OCI-LY7 (cell line): Measurements from ENCODE around the gene TRIM67. TPM values are rescaled to one million over a fixed set of nuclear protein-coding genes. Genes with fewer than 3 reads are reported as not detected.
"Not testable (repeated sequence)": the region's sequence is repeated elsewhere in the genome, so short reads cannot be mapped to it uniquely, and the experiment has no call there.

Source experiments
- BruUV-seq: library from RNA; stranded (reverse); fragments of 400-500 nt; replicated peaks from 2 replicates; lab custom pipeline; 2021; lab: Mats Ljungman, UMichigan
- CTCF ChIA-PET: fragments of 300-600 bp; sonication (Branson Sonifier 250); formaldehyde crosslinking; loops from one replicate; lab custom pipeline; 2022; ENCODE audit warnings: antibody characterized with exemption; ENCODE audit not compliant: unreplicated experiment; lab: Charles Lee
- POLR2A ChIA-PET: fragments of 300-600 bp; sonication (Branson Sonifier 250); formaldehyde crosslinking; loops from one replicate; lab custom pipeline; 2022; ENCODE audit warnings: antibody characterized with exemption; lab: Charles Lee
- DNase-seq: peaks from one replicate; pipeline ENCODE4 v3.0.0-alpha.2; 2015; ENCODE audit warnings: low spot score
- H2AFZ ChIP-seq: fragments of 200-600 bp; sonication (generic), shearing (Covaris generic); 2 replicates; pipeline ENCODE4 v1.6.1; 2014; ENCODE audit warnings: mild to moderate bottlenecking, antibody characterized with exemption, low read length, moderate library complexity
- H3K27ac ChIP-seq: fragments of 200-600 bp; sonication (generic); 2 replicates; pipeline ENCODE4 v1.5.1; 2014; ENCODE audit warnings: mixed run types, low read depth, mild to moderate bottlenecking, moderate library complexity, low read length, inconsistent platforms; ENCODE audit not compliant: poor library complexity, severe bottlenecking
- H3K36me3 ChIP-seq: fragments of 200-600 bp; sonication (generic); 2 replicates; pipeline ENCODE4 v1.6.1; 2014; ENCODE audit warnings: mild to moderate bottlenecking, antibody characterized with exemption, low read length, moderate library complexity, mixed read lengths; ENCODE audit not compliant: insufficient read depth
- H3K4me1 ChIP-seq: fragments of 200-600 bp; sonication (generic); 2 replicates; pipeline ENCODE4 v1.5.1; 2014; ENCODE audit warnings: mild to moderate bottlenecking, low read length; ENCODE audit not compliant: insufficient read depth, poor library complexity, severe bottlenecking
- H3K4me2 ChIP-seq: fragments of 200-600 bp; sonication (generic); 2 replicates; pipeline ENCODE4 v1.6.1; 2014; ENCODE audit warnings: mild to moderate bottlenecking, low read length
- H3K4me3 ChIP-seq: fragments of 200-600 bp; sonication (generic); 2 replicates; pipeline ENCODE4 v1.5.1; 2014; ENCODE audit warnings: mild to moderate bottlenecking, low read depth, low read length; ENCODE audit not compliant: poor library complexity, severe bottlenecking
- H3K79me2 ChIP-seq: fragments of 200-600 bp; sonication (generic); 2 replicates; pipeline ENCODE4 v1.6.1; 2016; ENCODE audit warnings: low read depth, mild to moderate bottlenecking, low read length, moderate library complexity, mixed read lengths; ENCODE audit not compliant: insufficient read depth
- H3K9me2 ChIP-seq: fragments of 200-600 bp; sonication (generic); 2 replicates; pipeline ENCODE4 v1.6.1; 2016; ENCODE audit warnings: mild to moderate bottlenecking, low read length, mixed read lengths; ENCODE audit not compliant: insufficient read depth
- H3K9me3 ChIP-seq: fragments of 200-600 bp; sonication (generic); 2 replicates; pipeline ENCODE4 v1.6.1; 2014; ENCODE audit warnings: mild to moderate bottlenecking, mixed run types, low read length, mixed read lengths
- H4K20me1 ChIP-seq: fragments of 200-600 bp; sonication (generic); 2 replicates; pipeline ENCODE4 v1.6.1; 2014; ENCODE audit warnings: mild to moderate bottlenecking, antibody characterized with exemption, low read length, moderate library complexity, mixed read lengths; ENCODE audit not compliant: insufficient read depth
- EZH2phosphoT487 ChIP-seq: fragments of 200-600 bp; sonication (generic); IDR thresholded peaks from 2 replicates; pipeline ENCODE4 v1.6.1; 2018; ENCODE audit warnings: low read depth, borderline replicate concordance, mild to moderate bottlenecking, mixed run types, antibody characterized with exemption, low read length, moderate library complexity, mixed read lengths
- intact Hi-C: fragments of 100-400 bp; cut with micrococcal nuclease; formaldehyde crosslinking; loops from one replicate; pipeline ENCODE4 v1.10.0; 2022; ENCODE audit not compliant: unreplicated experiment
- total RNA-seq, 2 experiments: library from RNA; depleted of rRNA in 1 of 2; stranded (reverse); fragments of >200 nt in 1 of 2; shearing (Covaris generic) in 1 of 2; gene quantifications; 2 replicates each; pipeline ENCODE4 v1.2.3, GENCODE V29; 2014 to 2022
- TF ChIP-seq, protein P1 (sequence below): fragments of 200-600 bp; sonication (generic); conservative IDR thresholded peaks from 2 replicates; pipeline ENCODE4 v1.5.1; 2014; ENCODE audit warnings: mild to moderate bottlenecking, antibody characterized with exemption, low read length, moderate library complexity, mixed read lengths

TRIM67 gene
- total RNA-seq, 2 experiments from 2014 or later: 0.03 to 0.06 TPM

DNA sequence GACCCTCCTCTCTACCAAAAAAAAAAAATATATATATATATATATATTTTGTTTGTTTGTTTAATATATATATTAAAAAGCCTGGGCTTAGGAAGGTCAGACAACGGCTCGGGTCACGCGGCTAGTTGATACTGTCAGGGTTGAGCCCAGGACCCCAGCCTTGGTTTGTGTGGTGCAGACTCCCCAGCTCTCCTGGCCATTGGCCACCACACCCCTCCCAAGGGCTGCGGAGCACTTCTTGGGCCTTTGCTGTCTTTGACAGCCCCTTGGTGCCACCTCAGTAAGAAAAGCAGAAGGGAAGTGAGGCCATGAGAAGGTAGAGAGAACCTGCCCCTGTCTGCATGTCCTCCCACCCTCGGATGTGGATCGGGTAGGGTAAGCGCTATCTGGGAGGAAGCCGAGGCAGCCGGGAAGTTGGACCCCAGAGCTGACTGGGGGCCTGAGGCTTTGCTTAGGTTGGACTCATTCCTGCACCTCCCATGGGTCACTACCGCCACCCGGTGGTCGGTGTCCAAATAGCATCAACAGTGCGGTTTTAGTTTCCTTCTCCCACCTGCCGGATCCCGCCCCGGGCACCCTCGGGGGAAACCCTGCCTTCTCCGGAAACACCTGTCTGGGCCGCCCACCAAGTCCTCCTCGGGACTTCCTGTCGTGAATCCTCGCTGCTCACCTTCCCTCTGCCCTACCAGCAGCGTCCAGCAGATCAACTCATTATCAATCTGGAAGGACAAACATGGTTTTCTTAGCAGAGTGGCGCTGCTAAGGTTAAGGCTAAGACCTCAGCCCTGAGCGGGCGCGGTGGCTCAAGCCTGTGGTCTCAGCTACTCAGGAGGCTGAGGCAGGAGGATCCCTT lies 49.4 kb downstream of the TRIM67 start:
- no peaks in the 10 kb centered on the region for H4K20me1 ChIP-seq
- ChIA-PET CTCF (no interaction called here), POLR2A (interaction anchor here (0.9 to 1.1 kb wide), 4 partner anchors 30 to 529 kb away, joined by 3 to 4 read pairs (median 4); no protein-coding TSS in a partner anchor)
- H3K36me3 ChIP-seq: no peaks in the 10 kb centered on the region
- intact Hi-C loops: loop anchor here (1.0 to 2.0 kb wide), 5 partner anchors 232 to 579 kb away; partner anchors contain the start of gene ARV1
- H3K4me3 ChIP-seq: peak overlapping the region; percentile 54
- H3K27ac ChIP-seq: peak overlapping the region; percentile 31
- H3K4me2 ChIP-seq: peak overlapping the region; percentile 75
- no peaks in the 10 kb centered on the region for H3K79me2 ChIP-seq
- no peaks in the 10 kb centered on the region for H3K9me2 ChIP-seq
- peak overlapping the region; percentile 82 for H2AFZ ChIP-seq
- H3K4me1 ChIP-seq: peaks cover 32% of the 10 kb centered on the region
- no peaks in the 10 kb centered on the region for H3K9me3 ChIP-seq
- BruUV-seq: no TSS peak
- peak; percentile 93 for DNase-seq
- no peak for TF ChIP-seq EZH2phosphoT487
- TF ChIP-seq, protein P1, sequence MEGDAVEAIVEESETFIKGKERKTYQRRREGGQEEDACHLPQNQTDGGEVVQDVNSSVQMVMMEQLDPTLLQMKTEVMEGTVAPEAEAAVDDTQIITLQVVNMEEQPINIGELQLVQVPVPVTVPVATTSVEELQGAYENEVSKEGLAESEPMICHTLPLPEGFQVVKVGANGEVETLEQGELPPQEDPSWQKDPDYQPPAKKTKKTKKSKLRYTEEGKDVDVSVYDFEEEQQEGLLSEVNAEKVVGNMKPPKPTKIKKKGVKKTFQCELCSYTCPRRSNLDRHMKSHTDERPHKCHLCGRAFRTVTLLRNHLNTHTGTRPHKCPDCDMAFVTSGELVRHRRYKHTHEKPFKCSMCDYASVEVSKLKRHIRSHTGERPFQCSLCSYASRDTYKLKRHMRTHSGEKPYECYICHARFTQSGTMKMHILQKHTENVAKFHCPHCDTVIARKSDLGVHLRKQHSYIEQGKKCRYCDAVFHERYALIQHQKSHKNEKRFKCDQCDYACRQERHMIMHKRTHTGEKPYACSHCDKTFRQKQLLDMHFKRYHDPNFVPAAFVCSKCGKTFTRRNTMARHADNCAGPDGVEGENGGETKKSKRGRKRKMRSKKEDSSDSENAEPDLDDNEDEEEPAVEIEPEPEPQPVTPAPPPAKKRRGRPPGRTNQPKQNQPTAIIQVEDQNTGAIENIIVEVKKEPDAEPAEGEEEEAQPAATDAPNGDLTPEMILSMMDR: peak; percentile 89

DNA sequence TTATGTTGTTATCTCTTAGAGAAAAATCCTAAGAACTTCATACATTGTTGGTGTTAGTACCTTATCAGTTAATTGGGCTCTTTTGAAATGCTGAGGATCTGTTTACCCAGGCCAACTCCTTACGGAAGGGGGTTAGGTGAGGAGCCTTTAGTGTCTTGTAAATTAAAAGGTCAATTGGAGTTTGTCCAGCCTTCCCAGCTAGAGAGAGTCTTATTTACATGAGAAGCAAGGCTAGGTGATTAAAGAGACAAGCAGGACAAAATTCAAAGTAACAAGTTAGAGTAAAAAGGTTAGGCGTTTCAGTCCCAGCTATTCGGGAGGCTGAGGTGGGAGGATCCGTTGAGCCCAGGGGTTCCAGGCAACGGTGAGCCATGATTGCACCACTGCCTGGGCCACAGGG lies 50.4 kb downstream of the TRIM67 start:
- H4K20me1 ChIP-seq, H3K36me3 ChIP-seq, DNase-seq, H3K9me3 ChIP-seq, H2AFZ ChIP-seq, H3K9me2 ChIP-seq, H3K27ac ChIP-seq, H3K4me3 ChIP-seq, H3K79me2 ChIP-seq, BruUV-seq, intact Hi-C loops, H3K4me2 ChIP-seq, CTCF ChIA-PET: not testable (repeated sequence)
- POLR2A ChIA-PET: interaction anchor here (0.9 kb wide), 1 partner anchor 29 kb away, joined by 4 read pairs; no protein-coding TSS in a partner anchor
- peaks cover 36% of the 10 kb centered on the region for H3K4me1 ChIP-seq

DNA sequence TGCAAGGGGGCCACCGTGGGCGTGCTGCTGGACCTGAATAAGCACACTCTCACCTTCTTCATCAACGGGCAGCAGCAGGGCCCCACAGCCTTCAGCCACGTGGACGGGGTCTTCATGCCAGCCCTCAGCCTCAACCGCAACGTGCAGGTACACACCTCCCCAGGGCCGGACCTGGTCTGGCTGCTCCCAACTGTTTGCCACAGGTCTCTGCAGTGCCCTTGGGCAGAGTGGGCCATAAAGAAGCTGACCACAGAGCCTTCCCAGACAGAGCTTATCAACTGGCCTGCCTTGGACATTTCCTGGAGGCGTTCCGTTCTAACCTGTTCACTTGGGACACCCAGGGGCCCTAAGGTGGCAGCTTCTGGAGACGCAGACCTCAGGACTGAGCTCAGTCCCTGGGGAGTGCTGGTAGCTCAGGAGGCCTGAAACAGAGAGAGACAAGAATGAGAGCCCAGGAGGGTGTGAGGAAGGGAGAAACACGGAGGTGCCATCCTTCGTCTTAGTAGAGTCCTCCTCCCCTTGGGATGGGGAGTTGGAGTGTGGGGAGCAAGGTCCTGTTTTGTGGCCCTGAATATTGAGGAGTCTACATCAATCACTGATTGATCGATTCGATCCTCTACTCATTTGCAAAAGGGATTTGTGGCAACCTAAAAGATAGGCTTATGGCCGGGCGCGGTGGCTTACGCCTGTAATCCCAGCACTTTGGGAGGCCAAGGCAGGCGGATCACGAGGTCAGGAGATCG lies 52.1 kb downstream of the TRIM67 start:
- H2AFZ ChIP-seq: no peak overlapping the region
- H3K27ac ChIP-seq: no peak overlapping the region
- H3K4me3 ChIP-seq: no peak overlapping the region
- intact Hi-C loops: no loop called here
- H3K36me3 ChIP-seq: no peaks in the 10 kb centered on the region
- no peaks in the 10 kb centered on the region for H3K79me2 ChIP-seq
- no peak for DNase-seq
- no peaks in the 10 kb centered on the region for H3K9me3 ChIP-seq
- no peaks in the 10 kb centered on the region for H3K9me2 ChIP-seq
- H4K20me1 ChIP-seq: no peaks in the 10 kb centered on the region
- POLR2A ChIA-PET: interaction anchor here (1.5 kb wide), 1 partner anchor 571 kb away, joined by 3 read pairs; no protein-coding TSS in a partner anchor
- H3K4me2 ChIP-seq: no peak overlapping the region
- H3K4me1 ChIP-seq: peaks cover 36% of the 10 kb centered on the region
- TF ChIP-seq, protein P1: no peak
- no peak for TF ChIP-seq EZH2phosphoT487
- CTCF ChIA-PET: no interaction called here
- BruUV-seq: no TSS peak
